ENCODE data around the gene NYAP1. TPM values are rescaled to one million over a fixed set of nuclear protein-coding genes. Genes with fewer than 3 reads are reported as not detected.

Gene NYAP1
- total RNA-seq, 4 donors from 2014 or later: 0.41 to 1.4 TPM; not detected in 2

GRCh38 chr7:100476101-100476780 is 7.5 kb upstream of the NYAP1 start:
- intact Hi-C loops (cut with DNase I; ENCODE audit: low total_unique reads) (loop anchor here (10.0 kb wide), 1 partner anchor 229 kb away; the partner anchor contains the start of gene POP7), in situ Hi-C loops (cut with MboI; ENCODE audit: low pct_ligation_motif_present in 1 of 4, low pct_unique_long_range_greater_than_20kb in 1 of 4, low sequenced_read_pairs in 3 of 4) (loop anchor here in 1 of 4 donors (5.0 kb wide), 1 partner anchor 81 kb away; no protein-coding TSS in a partner anchor)
- Histone ChIP-seq H3K36me3 (no peaks in the 10 kb centered on the region), H3K4me1 (peaks cover 39 to 66% (median 46%) of the 10 kb centered on the region in 4 donors), H3K27ac (peak overlapping the region; percentile 97 to 98 (median 98)), H3K9me3 (no peaks in the 10 kb centered on the region), H3K4me3 (peak overlapping the region in 2 of 4 donors; percentile 97 to 99), H3K27me3 (no peaks in the 10 kb centered on the region)
- TF ChIP-seq POLR2AphosphoS5 (IDR thresholded peaks at IDR 0.05) (no peak), EP300 (IDR thresholded peaks at IDR 0.05; ENCODE audit: low read depth) (no peak), CTCF (IDR thresholded peaks at IDR 0.05) (no peak), POLR2A (IDR thresholded peaks at IDR 0.05) (no peak)
- WGBS, 2 donors (ENCODE audit: low coverage in 1 of 2): 31 to 38% methylated on average over 2 to 6 of the region's 6 CpGs
- DNase-seq: no peak

- Histone ChIP-seq H3K4me3 (peak overlapping the region; percentile 97 to 99 (median 98)), H3K4me1 (peaks cover 39 to 64% (median 46%) of the 10 kb centered on the region in 4 donors), H3K27me3 (no peaks in the 10 kb centered on the region), H3K36me3 (no peaks in the 10 kb centered on the region), H3K27ac (peak overlapping the region; percentile 97 to 98 (median 98)), H3K9me3 (no peaks in the 10 kb centered on the region)
- intact Hi-C loops (cut with DNase I; ENCODE audit: low total_unique reads): loop anchor here (10.0 kb wide), 1 partner anchor 228 kb away; the partner anchor contains the start of gene POP7
- WGBS, 2 donors (ENCODE audit: low coverage in 1 of 2): 9% methylated on average over 10 of the region's 30 CpGs; no CpG with 5 or more reads in 1 of the 2 donors
- TF ChIP-seq EP300 (IDR thresholded peaks at IDR 0.05; ENCODE audit: low read depth) (no peak), POLR2AphosphoS5 (IDR thresholded peaks at IDR 0.05) (no peak), CTCF (IDR thresholded peaks at IDR 0.05) (peak in 1 of 5 experiments; percentile 23), POLR2A (IDR thresholded peaks at IDR 0.05) (no peak)
- peak; percentile 64 for DNase-seq
- in situ Hi-C loops (cut with MboI; ENCODE audit: low pct_ligation_motif_present in 1 of 4, low pct_unique_long_range_greater_than_20kb in 1 of 4, low sequenced_read_pairs in 3 of 4): loop anchor here in 1 of 4 donors (5.0 kb wide), 1 partner anchor 80 kb away; no protein-coding TSS in a partner anchor
Observed at GRCh38 chr7:100476903-100477870, 6.5 kb upstream of the NYAP1 start.

- Histone ChIP-seq H3K4me1 (peaks cover 38 to 63% (median 43%) of the 10 kb centered on the region in 4 donors), H3K27me3 (no peaks in the 10 kb centered on the region), H3K36me3 (no peaks in the 10 kb centered on the region), H3K4me3 (peak overlapping the region; percentile 97 to 99 (median 98)), H3K9me3 (no peaks in the 10 kb centered on the region), H3K27ac (peak overlapping the region; percentile 97 to 98 (median 98))
- WGBS, 2 donors (ENCODE audit: low coverage in 1 of 2): 0% methylated on average over 9 of the region's 16 CpGs; no CpG with 5 or more reads in 1 of the 2 donors
- in situ Hi-C loops (cut with MboI; ENCODE audit: low pct_ligation_motif_present in 1 of 4, low pct_unique_long_range_greater_than_20kb in 1 of 4, low sequenced_read_pairs in 3 of 4) (loop anchor here in 1 of 4 donors (5.0 kb wide), 1 partner anchor 79 kb away; no protein-coding TSS in a partner anchor), intact Hi-C loops (cut with DNase I; ENCODE audit: low total_unique reads) (loop anchor here (10.0 kb wide), 1 partner anchor 227 kb away; the partner anchor contains the start of gene POP7)
- TF ChIP-seq POLR2AphosphoS5 (IDR thresholded peaks at IDR 0.05) (no peak), POLR2A (IDR thresholded peaks at IDR 0.05) (no peak), CTCF (IDR thresholded peaks at IDR 0.05) (no peak), EP300 (IDR thresholded peaks at IDR 0.05; ENCODE audit: low read depth) (no peak)
- no peak for DNase-seq
Observed at GRCh38 chr7:100477871-100478267, 5.9 kb upstream of the NYAP1 start.

All from transverse colon (tissue), 4 donors.